OCI-LY3 (cell line): ENCODE data around the gene SH3PXD2B.

Source experiments
- H2AFZ ChIP-seq: fragments of 200-600, 300-600 bp; shearing (Covaris generic); 2 replicates; pipeline ENCODE4 v1.6.0; 2014; ENCODE audit warnings: antibody characterized with exemption, low read depth, low read length
- H3K27ac ChIP-seq: fragments of 200-600, 300-600 bp; sonication (generic); 2 replicates; pipeline ENCODE4 v1.5.1; 2014; ENCODE audit warnings: mild to moderate bottlenecking, low read length, moderate library complexity, mixed read lengths
- H3K27me3 ChIP-seq: fragments of 200-600, 300-600 bp; sonication (generic); 2 replicates; pipeline ENCODE4 v1.6.1; 2014; ENCODE audit warnings: low read depth, low read length, mixed read lengths
- H3K36me3 ChIP-seq: fragments of 200-600, 300-600 bp; sonication (generic); replicated peaks from 2 replicates; pipeline ENCODE3; 2014; ENCODE audit warnings: low read depth, low read length, mixed read lengths
- H3K4me1 ChIP-seq: fragments of 300-600, 200-600 bp; sonication (generic); 2 replicates; pipeline ENCODE4 v1.6.1; 2014; ENCODE audit warnings: low read length, mixed read lengths
- H3K4me2 ChIP-seq: fragments of 200-600, 300-600 bp; sonication (generic); 2 replicates; pipeline ENCODE4 v1.6.1; 2014; ENCODE audit warnings: low read length, mixed read lengths
- H3K4me3 ChIP-seq: fragments of 300-600, 200-600 bp; sonication (generic); 2 replicates; pipeline ENCODE4 v1.5.1; 2014; ENCODE audit warnings: antibody characterized with exemption, mild to moderate bottlenecking, low read length, moderate library complexity
- H3K79me2 ChIP-seq: fragments of 300-600, 200-600 bp; shearing (Covaris generic); 2 replicates; pipeline ENCODE4 v1.6.1; 2014; ENCODE audit warnings: mild to moderate bottlenecking, low read length, mixed read lengths
- H3K9ac ChIP-seq: fragments of 300-600, 200-600 bp; shearing (Covaris generic); 2 replicates; pipeline ENCODE4 v1.6.0; 2014; ENCODE audit warnings: mild to moderate bottlenecking, low read length, moderate library complexity
- H3K9me3 ChIP-seq: fragments of 200-600, 300-600 bp; shearing (Covaris generic); 2 replicates; pipeline ENCODE4 v1.6.1; 2014; ENCODE audit warnings: low read length, mixed read lengths; ENCODE audit not compliant: insufficient read depth
- H4K20me1 ChIP-seq: fragments of 200-600, 300-600 bp; sonication (generic); 2 replicates; pipeline ENCODE4 v1.6.1; 2016; ENCODE audit warnings: low read length, mixed read lengths; ENCODE audit not compliant: insufficient read depth
- EZH2phosphoT487 ChIP-seq: fragments of 200-600 bp; shearing (Covaris generic); IDR thresholded peaks from 2 replicates; pipeline ENCODE4 v1.6.1; 2018; ENCODE audit warnings: antibody characterized with exemption, mixed run types, low read depth
- TF ChIP-seq, protein P1 (sequence below): fragments of 200-600, 300-600 bp; sonication (generic); IDR thresholded peaks from 2 replicates; pipeline ENCODE4 v1.5.1; 2014; ENCODE audit warnings: antibody characterized with exemption, low read length, low read depth

The SH3PXD2B gene

DNA sequence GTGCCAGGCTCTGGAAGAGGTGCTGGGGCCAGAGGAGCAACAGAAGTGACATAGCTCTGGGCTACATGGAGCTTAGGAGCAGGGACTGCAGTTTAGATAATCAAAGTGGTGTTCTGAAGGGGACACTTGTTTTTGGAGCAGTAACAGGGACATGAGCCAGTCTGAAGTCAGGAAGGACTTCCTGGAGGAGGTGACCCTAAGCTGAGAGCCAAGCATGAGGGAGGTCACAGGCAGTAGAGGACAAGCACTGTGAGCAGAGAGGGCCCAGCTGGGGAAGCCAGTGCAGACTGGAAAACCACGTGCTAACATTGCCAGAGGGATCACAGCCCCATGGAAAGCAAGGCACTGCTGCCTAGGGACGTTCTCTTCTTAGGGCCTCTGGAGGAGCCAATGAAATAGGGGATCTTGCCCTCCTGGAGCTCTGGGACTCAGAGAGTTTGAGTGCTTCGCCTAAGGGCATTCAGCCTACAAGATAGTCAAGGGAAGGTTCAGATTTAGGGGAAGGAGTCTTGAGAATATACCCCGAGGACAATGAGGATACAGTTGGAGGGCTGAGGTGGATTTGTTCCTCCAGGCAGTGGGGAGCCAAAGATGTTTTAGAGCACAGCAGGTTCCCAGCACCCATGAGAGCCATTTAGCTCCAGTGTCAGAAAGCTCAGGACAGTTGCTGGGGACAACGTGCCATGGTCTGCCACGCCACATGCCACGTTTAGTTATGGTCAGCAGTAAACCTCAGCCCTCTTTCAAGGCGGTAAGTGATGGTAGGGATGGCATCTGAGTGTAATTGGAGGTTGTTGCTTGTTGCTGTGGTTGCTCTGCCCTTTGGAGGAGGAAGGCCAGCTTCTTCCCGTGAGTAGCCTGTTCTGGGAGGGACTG lies 40.5 kb upstream of the SH3PXD2B start:
- no peak overlapping the region for H3K27ac ChIP-seq
- H3K9ac ChIP-seq, result no peak overlapping the region
- H3K4me3 ChIP-seq, result no peak overlapping the region
- no peaks in the 10 kb centered on the region for H4K20me1 ChIP-seq
- no peaks in the 10 kb centered on the region for H3K4me1 ChIP-seq
- H3K4me2 ChIP-seq, result no peak overlapping the region
- H3K9me3 ChIP-seq, result no peaks in the 10 kb centered on the region
- TF ChIP-seq, protein P1, sequence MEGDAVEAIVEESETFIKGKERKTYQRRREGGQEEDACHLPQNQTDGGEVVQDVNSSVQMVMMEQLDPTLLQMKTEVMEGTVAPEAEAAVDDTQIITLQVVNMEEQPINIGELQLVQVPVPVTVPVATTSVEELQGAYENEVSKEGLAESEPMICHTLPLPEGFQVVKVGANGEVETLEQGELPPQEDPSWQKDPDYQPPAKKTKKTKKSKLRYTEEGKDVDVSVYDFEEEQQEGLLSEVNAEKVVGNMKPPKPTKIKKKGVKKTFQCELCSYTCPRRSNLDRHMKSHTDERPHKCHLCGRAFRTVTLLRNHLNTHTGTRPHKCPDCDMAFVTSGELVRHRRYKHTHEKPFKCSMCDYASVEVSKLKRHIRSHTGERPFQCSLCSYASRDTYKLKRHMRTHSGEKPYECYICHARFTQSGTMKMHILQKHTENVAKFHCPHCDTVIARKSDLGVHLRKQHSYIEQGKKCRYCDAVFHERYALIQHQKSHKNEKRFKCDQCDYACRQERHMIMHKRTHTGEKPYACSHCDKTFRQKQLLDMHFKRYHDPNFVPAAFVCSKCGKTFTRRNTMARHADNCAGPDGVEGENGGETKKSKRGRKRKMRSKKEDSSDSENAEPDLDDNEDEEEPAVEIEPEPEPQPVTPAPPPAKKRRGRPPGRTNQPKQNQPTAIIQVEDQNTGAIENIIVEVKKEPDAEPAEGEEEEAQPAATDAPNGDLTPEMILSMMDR, result no peak
- TF ChIP-seq EZH2phosphoT487, result no peak
- no peaks in the 10 kb centered on the region for H3K36me3 ChIP-seq
- no peaks in the 10 kb centered on the region for H3K79me2 ChIP-seq
- peaks cover 49% of the 10 kb centered on the region for H3K27me3 ChIP-seq
- no peak overlapping the region for H2AFZ ChIP-seq

DNA sequence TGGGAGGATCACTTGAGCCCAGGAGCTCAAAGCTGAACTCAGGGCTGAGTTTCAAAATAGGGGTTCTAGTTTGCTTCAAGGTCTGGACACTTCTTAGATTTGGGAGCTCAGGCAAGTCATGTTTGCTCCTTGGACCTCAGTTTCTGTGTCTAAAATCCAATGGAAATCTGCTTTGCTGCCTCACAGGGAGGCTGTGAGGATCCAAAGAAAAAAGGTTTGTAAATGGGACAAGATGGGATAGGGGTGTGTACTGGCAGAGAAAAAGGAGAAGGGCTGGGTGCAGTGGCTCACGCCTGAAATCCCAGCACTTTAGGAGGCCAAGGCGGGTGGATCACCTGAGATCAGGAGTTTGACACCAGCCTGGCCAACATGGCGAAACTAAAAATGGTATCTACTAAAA lies 39.6 kb upstream of the SH3PXD2B start:
- Histone ChIP-seq H3K9me3 (no peaks in the 10 kb centered on the region), H3K9ac (no peak overlapping the region), H3K27me3 (peaks cover 49% of the 10 kb centered on the region), H3K79me2 (no peaks in the 10 kb centered on the region), H3K4me2 (no peak overlapping the region), H3K36me3 (no peaks in the 10 kb centered on the region), H3K27ac (no peak overlapping the region), H3K4me3 (no peak overlapping the region), H3K4me1 (no peaks in the 10 kb centered on the region), H4K20me1 (no peaks in the 10 kb centered on the region), H2AFZ (no peak overlapping the region)
- TF ChIP-seq, protein P1, result no peak
- TF ChIP-seq EZH2phosphoT487, result no peak

DNA sequence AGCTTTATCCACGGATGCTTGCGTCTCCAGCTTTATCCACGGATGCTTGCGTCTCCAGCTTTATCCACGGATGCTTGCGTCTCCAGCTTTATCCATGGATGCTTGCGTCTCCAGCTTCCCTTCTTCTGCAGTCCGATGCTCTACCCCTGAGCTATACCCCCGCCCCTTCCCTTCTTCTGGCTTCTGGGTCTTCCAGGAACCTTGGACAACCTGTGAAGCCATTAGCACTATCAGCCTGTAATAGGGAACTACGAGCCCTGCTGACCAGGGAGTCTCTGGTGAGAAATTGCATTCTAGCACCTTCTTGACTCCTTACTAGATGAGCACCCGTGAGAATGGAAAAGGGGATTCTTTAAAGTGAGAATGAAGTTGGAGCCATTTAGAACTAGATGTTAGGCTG lies 39.1 kb upstream of the SH3PXD2B start:
- no peaks in the 10 kb centered on the region for H3K79me2 ChIP-seq
- TF ChIP-seq, protein P1, result no peak
- no peak for TF ChIP-seq EZH2phosphoT487
- no peak overlapping the region for H3K9ac ChIP-seq
- no peak overlapping the region for H3K4me2 ChIP-seq
- peaks cover 52% of the 10 kb centered on the region for H3K27me3 ChIP-seq
- H2AFZ ChIP-seq, result no peak overlapping the region
- H3K36me3 ChIP-seq, result no peaks in the 10 kb centered on the region
- no peaks in the 10 kb centered on the region for H3K9me3 ChIP-seq
- H3K27ac ChIP-seq, result no peak overlapping the region
- H4K20me1 ChIP-seq, result no peaks in the 10 kb centered on the region
- H3K4me1 ChIP-seq, result no peaks in the 10 kb centered on the region
- no peak overlapping the region for H3K4me3 ChIP-seq

DNA sequence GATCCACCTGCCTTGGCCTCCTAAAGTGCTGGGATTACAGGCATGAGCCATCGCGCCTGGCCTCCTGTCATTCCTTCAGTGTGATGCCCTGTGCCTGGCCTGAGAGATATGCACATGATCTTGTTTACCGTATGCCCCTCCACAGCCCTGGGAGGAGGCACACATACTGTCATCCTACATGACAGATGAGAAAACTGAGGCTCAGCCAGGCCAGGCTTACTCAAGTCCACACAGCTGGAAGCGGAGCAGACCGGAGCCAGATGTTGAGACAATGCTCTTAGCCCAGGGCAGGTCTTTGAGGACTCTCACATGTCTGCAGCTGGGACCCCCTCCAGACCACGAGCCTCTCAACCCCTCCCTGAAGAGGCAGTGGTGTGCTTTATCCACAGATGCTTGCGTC lies 38.7 kb upstream of the SH3PXD2B start:
- Histone ChIP-seq H3K4me1 (no peaks in the 10 kb centered on the region), H3K4me3 (no peak overlapping the region), H3K27me3 (peaks cover 54% of the 10 kb centered on the region), H2AFZ (no peak overlapping the region), H3K27ac (no peak overlapping the region), H3K36me3 (no peaks in the 10 kb centered on the region), H3K79me2 (no peaks in the 10 kb centered on the region), H3K9ac (no peak overlapping the region), H4K20me1 (no peaks in the 10 kb centered on the region), H3K4me2 (no peak overlapping the region), H3K9me3 (no peaks in the 10 kb centered on the region)
- TF ChIP-seq EZH2phosphoT487, result no peak
